KOPT-K1 (cell line): ENCODE results near the gene AUTS2.

Experiments
- H3K27ac ChIP-seq: fragments of 200-600 bp; sonication (generic); 2 replicates; pipeline ENCODE4 v1.5.1; 2016; ENCODE audit warnings: antibody characterized with exemption, mild to moderate bottlenecking, low read depth, low read length; ENCODE audit not compliant: poor library complexity, severe bottlenecking
- H3K36me3 ChIP-seq: fragments of 200-600 bp; sonication (generic); 2 replicates; pipeline ENCODE4 v1.5.1; 2017; ENCODE audit warnings: antibody characterized with exemption, mild to moderate bottlenecking, low read length, moderate library complexity; ENCODE audit not compliant: insufficient read depth
- H3K9me3 ChIP-seq: fragments of 200-600 bp; sonication (generic); 2 replicates; pipeline ENCODE4 v1.5.1; 2017; ENCODE audit warnings: antibody characterized with exemption, low read length, mild to moderate bottlenecking; ENCODE audit not compliant: insufficient read depth, poor library complexity, severe bottlenecking

Gene AUTS2

DNA sequence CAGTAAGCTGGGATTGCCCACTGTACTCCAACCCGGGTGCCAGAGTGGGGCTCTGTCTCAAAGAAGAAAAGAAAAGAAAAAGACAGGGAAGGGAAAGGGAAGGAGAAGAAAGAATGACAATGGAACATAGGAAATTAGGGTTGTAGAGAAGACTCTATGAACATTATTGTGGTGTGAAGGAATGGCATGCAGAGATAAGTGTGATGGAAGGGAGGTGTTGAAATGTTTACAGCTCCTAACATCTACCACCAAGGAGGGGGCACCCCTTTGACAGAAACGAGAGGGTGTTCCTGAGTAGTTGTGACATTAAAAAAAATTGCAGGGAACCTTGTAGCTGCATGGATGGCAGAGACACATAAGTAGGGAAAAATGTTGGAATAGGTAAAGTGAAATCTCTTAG is 27.5 kb downstream of the AUTS2 start:
- no peaks in the 10 kb centered on the region for H3K36me3 ChIP-seq
- H3K27ac ChIP-seq, result no peak overlapping the region
- no peaks in the 10 kb centered on the region for H3K9me3 ChIP-seq

DNA sequence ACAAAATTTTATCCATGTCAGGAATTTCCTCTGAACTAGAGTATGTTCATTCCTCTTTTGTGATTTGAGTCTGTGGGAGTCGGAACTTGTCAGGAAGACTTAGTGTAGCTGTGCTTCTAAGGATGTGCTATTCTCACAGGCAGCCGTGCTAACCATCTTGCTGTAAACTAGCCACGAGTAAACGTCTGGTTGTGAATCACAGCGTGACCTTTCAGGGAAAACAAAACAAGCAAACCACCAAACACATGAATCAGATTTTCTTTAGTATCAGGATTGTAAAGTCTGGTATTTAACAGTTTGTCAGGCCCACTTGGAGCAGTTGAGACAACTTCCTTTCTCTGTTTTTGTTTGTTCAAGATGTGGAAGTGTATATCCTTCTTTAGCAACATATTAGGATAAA is 32.0 kb downstream of the AUTS2 start:
- Histone ChIP-seq H3K36me3 (no peaks in the 10 kb centered on the region), H3K9me3 (no peaks in the 10 kb centered on the region), H3K27ac (no peak overlapping the region)

DNA sequence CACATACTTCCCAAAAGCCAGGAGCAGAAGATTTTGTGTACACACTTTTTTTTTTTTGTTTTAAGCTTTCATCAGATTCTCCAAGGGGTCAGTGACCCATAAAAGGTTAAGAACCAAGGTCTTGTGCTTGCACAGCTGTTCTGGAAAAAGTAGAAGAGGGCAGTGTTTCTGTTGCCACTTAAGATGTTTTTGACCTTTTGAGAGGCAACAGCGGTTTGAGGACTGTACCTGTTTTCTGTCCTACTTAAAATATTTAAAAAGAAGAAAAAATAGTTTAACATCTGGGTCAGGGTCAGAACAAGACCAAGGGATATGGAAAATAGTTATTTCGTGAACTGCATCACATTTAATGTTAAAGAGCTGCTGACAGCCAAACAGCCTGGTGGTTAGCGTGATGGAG is 32.9 kb downstream of the AUTS2 start:
- Histone ChIP-seq H3K36me3 (no peaks in the 10 kb centered on the region), H3K27ac (no peak overlapping the region)

DNA sequence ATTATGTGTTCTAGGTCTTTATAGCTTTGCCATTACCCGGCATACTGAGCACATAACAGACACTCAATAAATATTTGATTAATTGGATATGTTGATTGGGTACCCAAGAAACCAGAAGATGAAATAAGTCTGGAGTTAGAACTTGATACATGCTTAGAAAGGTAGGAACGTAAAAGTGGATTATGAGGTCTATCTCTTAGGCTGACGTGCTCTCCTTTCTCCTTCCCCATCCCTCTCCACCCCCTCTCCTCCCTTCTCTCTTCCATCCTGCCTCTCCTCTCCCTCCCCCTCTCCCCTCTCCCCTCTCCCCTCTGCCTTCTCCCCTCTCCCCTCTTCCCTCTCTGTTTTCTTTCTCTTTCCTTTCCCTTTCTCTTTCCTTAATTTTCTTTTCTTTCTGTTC is 34.0 kb downstream of the AUTS2 start:
- H3K27ac ChIP-seq, result no peak overlapping the region
- H3K36me3 ChIP-seq, result no peaks in the 10 kb centered on the region
- H3K9me3 ChIP-seq, result no peaks in the 10 kb centered on the region

More for the DNA sequence above, 32.9 kb downstream of the AUTS2 start:
- H3K9me3 ChIP-seq, result no peaks in the 10 kb centered on the region

DNA sequence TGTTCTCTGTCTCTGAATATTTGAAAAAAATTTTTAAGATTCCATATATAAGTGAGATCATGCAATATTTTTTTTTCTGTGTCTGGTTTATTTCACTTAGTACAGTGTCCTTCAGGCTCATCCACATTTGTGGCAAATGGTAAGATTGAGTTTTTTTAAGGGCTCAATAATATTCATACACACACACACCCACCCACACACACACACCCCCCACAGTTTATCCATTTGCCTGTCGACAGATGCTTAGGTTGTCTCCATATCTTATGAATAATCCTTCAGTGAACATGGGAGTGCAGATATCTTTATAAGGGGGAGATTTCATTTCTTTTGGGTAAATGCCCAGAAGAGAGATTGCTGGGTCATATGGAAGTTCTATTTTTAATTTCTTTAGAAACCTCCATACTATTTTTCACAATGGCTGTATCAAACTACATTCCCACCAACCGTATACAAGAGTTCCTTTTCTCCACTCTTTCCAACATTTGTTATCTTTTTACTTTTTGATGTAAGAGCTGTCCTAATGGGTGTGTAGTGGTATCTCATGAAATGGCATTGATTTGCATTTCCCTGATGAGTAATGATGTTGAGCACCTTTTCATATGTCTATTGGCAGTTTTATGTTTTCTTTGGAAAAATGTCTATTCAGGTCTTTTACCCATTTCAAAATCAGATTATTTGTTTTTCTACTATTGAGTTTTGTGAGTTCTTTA is 35.0 kb downstream of the AUTS2 start:
- Histone ChIP-seq H3K27ac (no peak overlapping the region), H3K36me3 (no peaks in the 10 kb centered on the region), H3K9me3 (no peaks in the 10 kb centered on the region)

DNA sequence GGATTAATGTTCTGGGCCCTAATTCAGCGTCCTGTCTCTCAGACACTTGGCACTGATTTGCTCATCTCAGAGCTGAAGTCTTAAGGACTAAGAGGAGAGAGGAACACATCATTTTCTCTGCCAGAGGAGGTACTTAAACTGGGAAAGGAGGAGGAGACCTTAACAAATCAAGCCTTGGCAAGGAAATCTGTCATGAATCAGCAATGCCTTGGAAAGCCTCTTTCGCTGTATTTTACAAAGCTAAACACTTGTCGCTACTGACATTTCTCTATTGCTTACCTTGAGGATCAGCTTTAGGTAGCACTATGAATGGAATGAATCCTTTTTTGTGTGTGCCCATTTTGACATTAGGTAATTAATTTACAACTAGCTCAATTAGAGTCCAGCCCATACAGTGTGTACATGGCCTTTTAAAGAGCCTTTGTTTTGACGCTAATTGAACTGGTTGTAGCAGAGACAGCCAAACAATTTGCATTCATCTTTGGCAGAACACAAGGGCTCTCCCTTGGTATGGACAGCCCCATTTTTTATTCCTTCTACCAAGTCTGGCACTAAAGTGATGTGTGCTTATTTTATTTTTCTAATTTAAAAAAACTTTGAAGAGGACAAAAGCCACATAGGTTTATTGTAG is 37.4 kb downstream of the AUTS2 start:
- no peak overlapping the region for H3K27ac ChIP-seq
- H3K36me3 ChIP-seq, result no peaks in the 10 kb centered on the region
- no peaks in the 10 kb centered on the region for H3K9me3 ChIP-seq

DNA sequence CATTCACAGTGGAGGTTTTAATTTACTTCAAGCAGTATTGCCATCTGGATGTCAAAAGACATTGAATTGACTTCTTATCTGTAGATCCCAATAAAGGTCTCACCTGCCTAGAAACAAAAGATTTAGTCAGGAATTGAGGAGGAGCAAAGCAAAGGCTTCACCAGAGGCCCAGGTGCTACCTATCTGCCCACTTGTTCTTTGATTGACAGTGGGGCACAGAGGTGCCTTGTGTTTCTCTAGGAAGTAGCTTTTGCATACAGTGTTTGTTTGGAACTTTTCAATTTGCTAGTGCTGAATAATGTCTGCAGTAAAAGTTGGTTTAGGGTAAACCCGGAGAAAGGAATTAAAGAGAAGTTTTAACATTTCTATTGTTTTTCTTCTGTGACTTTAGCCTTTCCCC is 40.4 kb downstream of the AUTS2 start:
- Histone ChIP-seq H3K9me3 (no peaks in the 10 kb centered on the region), H3K27ac (no peak overlapping the region), H3K36me3 (no peaks in the 10 kb centered on the region)

DNA sequence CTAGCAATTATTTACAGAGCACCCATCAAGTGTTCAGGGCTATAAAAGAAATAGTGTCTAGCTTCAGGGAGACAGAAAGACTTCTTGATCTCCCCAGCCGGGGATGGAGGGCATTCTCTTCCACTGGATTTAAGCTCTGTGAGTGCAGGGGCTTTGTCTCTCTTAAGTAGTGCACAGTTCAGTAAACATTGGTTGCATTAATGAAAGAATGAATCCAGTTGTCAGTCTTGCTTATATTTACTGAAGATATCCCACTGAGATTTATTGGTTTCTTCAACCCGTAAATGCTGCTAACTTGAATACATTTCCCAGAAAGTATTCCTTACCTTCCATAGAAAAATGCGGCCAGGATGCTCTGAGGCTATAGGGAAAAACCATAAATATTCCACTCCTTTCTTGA is 41.9 kb downstream of the AUTS2 start:
- Histone ChIP-seq H3K9me3 (no peaks in the 10 kb centered on the region), H3K27ac (no peak overlapping the region), H3K36me3 (no peaks in the 10 kb centered on the region)

DNA sequence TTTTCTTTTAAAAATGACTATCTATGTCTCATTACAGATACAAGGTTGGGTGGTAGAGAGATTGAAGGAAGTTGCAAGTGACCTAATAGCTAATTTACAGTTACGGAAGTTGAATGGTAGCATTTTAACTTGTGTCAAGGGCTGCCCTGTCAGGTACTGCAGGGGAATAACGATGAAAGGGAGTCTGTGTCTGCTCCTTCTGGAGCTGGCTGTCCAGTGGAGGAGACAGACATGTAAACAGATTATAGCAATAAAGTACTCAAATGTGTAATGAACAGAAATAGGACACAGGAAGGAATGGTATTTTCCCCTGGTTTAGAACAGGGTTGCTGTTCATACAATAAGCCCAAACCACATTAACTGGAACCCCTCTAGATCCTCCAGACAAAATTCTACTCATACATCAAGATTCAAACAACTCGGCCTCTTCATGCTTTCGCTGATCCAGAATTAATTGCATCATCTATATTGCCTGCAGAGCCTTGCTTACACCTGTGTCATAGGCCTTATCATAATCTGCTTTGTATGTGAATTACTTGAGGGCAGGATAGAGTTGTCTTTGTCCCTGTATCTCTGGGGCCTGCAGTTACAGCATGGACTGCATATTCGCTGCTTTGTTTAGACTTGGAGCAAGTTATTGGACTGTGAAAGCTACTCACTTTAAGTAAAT is 42.8 kb downstream of the AUTS2 start:
- H3K27ac ChIP-seq, result no peak overlapping the region
- H3K36me3 ChIP-seq, result no peaks in the 10 kb centered on the region
- no peaks in the 10 kb centered on the region for H3K9me3 ChIP-seq

DNA sequence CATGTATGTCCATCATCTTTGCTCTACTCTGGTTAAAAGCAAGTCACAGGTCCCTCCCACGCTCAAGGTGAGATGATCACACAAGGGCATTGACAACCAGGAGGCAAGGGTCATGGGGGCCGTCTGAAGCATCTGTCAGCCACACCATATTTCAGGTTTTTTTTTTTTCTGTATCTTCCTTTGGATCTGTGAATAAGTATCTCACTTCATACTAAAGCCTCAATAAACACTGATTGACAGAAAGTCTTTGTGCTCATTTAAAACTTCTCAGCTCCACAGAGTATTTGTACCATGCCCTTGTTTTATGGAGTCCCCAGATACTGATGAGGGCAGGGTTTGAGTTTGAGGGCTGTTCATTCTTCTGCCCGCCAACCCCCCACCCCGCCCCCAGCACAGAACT is 45.0 kb downstream of the AUTS2 start:
- H3K27ac ChIP-seq, result no peak overlapping the region
- H3K36me3 ChIP-seq, result no peaks in the 10 kb centered on the region
- no peaks in the 10 kb centered on the region for H3K9me3 ChIP-seq

DNA sequence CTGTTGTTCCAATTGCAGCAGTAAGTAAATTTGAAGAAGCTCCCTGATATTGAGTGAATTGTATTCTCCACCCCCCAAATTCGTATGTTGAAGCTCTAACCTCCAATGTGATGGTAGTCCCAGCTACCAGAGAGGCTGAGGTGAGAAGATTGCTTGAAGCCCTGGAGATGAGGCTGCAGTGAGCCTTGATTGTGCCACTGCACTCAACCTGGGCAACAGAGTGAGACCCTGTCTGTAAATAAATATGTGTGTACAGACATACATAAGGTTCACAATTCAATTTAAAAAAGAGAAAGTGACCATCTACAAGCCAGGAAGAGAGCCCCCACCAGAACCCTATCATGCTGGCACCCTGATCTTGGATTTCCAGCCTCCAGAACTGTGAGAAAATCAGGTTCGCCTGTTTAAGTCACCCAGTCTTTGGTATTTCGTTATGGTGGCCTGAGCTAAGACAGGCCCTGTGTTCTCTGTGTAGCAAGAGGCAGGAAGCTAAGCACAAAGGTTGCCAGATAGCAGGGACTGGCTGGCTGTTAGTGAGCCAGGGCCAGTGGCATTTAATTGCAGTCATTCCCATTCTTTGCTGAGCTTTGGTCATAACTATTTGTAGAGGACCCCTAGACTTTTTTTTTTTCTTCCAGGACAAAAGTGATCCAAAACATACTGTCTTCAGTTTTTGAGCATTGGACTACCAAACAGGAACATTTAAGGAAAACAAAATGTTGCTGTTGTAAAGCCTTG is 45.6 kb downstream of the AUTS2 start:
- Histone ChIP-seq H3K27ac (no peak overlapping the region), H3K9me3 (no peaks in the 10 kb centered on the region), H3K36me3 (no peaks in the 10 kb centered on the region)

DNA sequence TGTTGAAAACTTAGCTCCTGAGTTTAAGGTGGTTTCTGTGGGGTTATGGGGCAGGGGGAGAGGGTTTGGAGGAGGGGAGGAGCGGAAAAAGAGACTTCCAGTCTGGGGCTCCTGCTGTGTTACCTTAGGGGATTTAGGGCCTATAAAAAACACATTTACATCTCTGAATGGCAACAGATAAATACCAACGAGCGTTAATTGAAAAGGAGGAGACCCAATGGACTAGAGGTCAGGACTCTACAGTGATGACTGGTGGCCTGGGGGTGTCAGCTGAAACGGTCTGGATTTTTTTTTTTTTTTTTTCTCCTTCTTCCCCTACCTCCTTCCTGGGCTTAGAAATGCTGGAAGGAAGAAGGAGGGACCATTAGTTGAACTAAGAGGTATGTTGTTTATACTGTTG is 47.4 kb downstream of the AUTS2 start:
- H3K9me3 ChIP-seq, result no peaks in the 10 kb centered on the region
- H3K36me3 ChIP-seq, result no peaks in the 10 kb centered on the region
- H3K27ac ChIP-seq, result no peak overlapping the region

DNA sequence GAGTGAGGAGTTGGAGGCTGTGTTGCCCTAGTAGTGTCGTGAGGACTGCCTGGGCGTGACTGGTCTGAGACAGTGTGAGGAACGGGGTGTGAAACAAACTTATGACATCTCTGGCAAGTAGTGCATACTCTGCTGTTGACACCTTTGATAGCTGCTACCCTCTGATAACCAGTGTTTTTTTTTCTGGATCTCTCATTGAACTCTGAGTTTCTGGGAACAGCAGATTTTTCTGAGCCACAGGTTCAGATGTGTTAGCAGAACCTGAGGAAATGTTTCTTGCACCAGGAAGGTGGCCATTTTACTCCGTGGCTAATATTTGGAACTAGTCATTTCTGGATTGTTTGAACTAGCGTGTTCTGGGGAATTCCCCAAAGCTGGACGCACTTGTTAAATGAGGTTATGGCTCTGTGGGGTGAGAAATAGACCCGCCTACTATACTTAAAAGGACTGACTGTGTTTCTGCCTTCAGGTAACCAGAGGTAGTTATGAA is 52.9 kb downstream of the AUTS2 start:
- H3K36me3 ChIP-seq, result no peaks in the 10 kb centered on the region
- no peak overlapping the region for H3K27ac ChIP-seq
- no peaks in the 10 kb centered on the region for H3K9me3 ChIP-seq

DNA sequence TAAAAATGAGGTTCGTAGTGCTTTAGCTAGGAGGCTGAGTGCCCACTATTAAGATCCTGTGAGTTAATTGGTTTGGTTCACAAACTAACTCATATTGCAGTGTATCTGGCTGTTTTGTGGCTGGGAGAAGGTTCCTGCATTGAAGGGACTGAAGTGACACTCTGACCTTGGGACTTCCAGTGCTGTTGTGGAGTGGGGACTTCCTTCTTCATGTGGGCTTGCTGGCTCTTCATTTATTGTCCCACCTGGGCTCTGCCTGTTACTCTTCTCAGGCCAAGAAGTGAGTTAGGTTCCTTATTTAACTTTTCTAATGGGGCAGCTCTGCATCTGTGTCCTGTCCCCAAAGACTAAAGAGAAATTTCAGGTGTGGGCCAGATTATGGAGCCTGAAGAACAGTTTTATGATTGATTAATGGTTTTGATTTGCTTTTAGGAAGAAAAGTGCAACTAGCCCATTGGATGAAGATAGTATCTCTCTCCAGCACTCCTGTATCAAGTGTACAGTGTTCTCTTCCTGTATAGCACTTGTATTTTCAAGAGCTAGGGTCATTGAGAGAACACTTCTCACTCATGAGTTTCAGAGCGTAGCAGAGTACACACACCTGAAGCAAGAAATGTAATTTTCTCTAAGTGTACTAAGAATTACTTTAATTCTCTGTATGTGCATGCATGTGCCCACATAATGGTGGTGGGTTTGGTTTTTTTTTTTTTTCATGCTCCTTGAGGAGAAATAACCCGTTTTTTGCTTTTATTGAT is 54.8 kb downstream of the AUTS2 start:
- H3K9me3 ChIP-seq, result no peaks in the 10 kb centered on the region
- H3K27ac ChIP-seq, result no peak overlapping the region
- no peaks in the 10 kb centered on the region for H3K36me3 ChIP-seq
